Osteoblast (primary cell): Measurements from ENCODE around the gene PARN. TPM values are rescaled to one million over a fixed set of nuclear protein-coding genes. Genes with fewer than 3 reads are reported as not detected.
"Not testable (repeated sequence)": the region's sequence is repeated elsewhere in the genome, so short reads cannot be mapped to it uniquely, and the experiment has no call there.

Source experiments
- DNase-seq: peaks from one replicate; pipeline ENCODE4 v3.0.0; 2011; ENCODE audit warnings: low spot score, mixed read lengths; ENCODE audit not compliant: insufficient read length; ENCODE audit errors: missing footprints
- H2AFZ ChIP-seq: 2 replicates; pipeline ENCODE4 v1.6.0; 2011; ENCODE audit warnings: mild to moderate bottlenecking, low read length
- H3K27ac ChIP-seq: 2 replicates; pipeline ENCODE4 v1.5.1; 2011; ENCODE audit warnings: mild to moderate bottlenecking, low read depth, low read length, moderate library complexity
- H3K27me3 ChIP-seq: 2 replicates; pipeline ENCODE4 v1.6.0; 2012; ENCODE audit warnings: mild to moderate bottlenecking, control low read depth, inconsistent platforms, low read length, moderate library complexity; ENCODE audit not compliant: insufficient read depth
- H3K36me3 ChIP-seq: 2 replicates; pipeline ENCODE4 v1.5.1; 2011; ENCODE audit warnings: mild to moderate bottlenecking, low read length, control low read depth, moderate library complexity; ENCODE audit not compliant: insufficient read depth
- H3K4me1 ChIP-seq: 2 replicates; pipeline ENCODE4 v1.5.1; 2011; ENCODE audit warnings: mild to moderate bottlenecking, low read length, control low read depth, moderate library complexity; ENCODE audit not compliant: insufficient read depth
- H3K4me2 ChIP-seq: 2 replicates; pipeline ENCODE4 v1.6.0; 2011; ENCODE audit warnings: mild to moderate bottlenecking, low read length; ENCODE audit not compliant: insufficient read depth
- H3K4me3 ChIP-seq: fragments of 200-600 bp; sonication (generic); 3 replicates; pipeline ENCODE4 v1.5.1; 2012; ENCODE audit warnings: mild to moderate bottlenecking, low read length, inconsistent platforms; ENCODE audit not compliant: insufficient read depth
- H3K79me2 ChIP-seq: 2 replicates; pipeline ENCODE4 v1.6.0; 2012; ENCODE audit warnings: mild to moderate bottlenecking, low read length, control low read depth, inconsistent platforms; ENCODE audit not compliant: insufficient read depth
- H3K9me3 ChIP-seq: 2 replicates; pipeline ENCODE4 v1.5.1; 2011; ENCODE audit warnings: low read depth, low read length, control low read depth
- H4K20me1 ChIP-seq: 2 replicates; pipeline ENCODE4 v1.6.0; 2012; ENCODE audit warnings: mild to moderate bottlenecking, low read length, control low read depth; ENCODE audit not compliant: insufficient read depth
- total RNA-seq: library from RNA; depleted of rRNA; stranded (reverse); fragments of >200 nt; gene quantifications from 2 replicates; pipeline ENCODE4 v1.2.3, GENCODE V29; 2012
- TF ChIP-seq, protein P1 (sequence below): IDR thresholded peaks from 2 replicates; pipeline ENCODE4 v1.5.1; 2011; ENCODE audit warnings: mild to moderate bottlenecking, low read depth, low read length, moderate library complexity; ENCODE audit errors: extremely low read depth

PARN gene
- total RNA-seq, 1 donor, result 40.9 TPM

DNA sequence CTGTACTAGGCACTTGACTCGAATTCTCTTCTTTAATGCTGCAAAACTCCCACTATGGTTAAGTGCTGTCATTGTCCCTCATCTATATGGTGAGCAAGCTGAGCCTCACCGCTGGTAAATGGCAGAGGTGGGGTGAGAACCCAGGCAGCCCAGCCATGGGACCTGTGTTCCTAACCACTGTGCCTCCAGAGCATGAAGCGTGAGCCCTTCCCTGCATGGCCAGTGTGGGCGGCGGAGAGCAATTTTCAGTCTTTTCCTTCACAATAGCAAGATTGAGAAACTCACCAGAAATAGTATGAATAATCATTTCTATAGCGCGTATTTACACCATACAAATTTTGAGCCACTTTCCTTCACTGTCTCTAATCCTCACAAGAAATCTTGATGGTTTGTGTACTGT is 11.9 kb upstream of the PARN start:
- no peak for DNase-seq
- Histone ChIP-seq H3K36me3 (peaks cover 40% of the 10 kb centered on the region), H3K4me2 (no peak overlapping the region), H3K27ac (no peak overlapping the region), H3K79me2 (peaks cover 92% of the 10 kb centered on the region), H3K4me3 (no peak overlapping the region), H4K20me1 (peaks cover 51% of the 10 kb centered on the region), H3K4me1 (no peaks in the 10 kb centered on the region), H2AFZ (no peak overlapping the region), H3K9me3 (no peaks in the 10 kb centered on the region), H3K27me3 (no peaks in the 10 kb centered on the region)
- TF ChIP-seq, protein P1, sequence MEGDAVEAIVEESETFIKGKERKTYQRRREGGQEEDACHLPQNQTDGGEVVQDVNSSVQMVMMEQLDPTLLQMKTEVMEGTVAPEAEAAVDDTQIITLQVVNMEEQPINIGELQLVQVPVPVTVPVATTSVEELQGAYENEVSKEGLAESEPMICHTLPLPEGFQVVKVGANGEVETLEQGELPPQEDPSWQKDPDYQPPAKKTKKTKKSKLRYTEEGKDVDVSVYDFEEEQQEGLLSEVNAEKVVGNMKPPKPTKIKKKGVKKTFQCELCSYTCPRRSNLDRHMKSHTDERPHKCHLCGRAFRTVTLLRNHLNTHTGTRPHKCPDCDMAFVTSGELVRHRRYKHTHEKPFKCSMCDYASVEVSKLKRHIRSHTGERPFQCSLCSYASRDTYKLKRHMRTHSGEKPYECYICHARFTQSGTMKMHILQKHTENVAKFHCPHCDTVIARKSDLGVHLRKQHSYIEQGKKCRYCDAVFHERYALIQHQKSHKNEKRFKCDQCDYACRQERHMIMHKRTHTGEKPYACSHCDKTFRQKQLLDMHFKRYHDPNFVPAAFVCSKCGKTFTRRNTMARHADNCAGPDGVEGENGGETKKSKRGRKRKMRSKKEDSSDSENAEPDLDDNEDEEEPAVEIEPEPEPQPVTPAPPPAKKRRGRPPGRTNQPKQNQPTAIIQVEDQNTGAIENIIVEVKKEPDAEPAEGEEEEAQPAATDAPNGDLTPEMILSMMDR, result no peak

DNA sequence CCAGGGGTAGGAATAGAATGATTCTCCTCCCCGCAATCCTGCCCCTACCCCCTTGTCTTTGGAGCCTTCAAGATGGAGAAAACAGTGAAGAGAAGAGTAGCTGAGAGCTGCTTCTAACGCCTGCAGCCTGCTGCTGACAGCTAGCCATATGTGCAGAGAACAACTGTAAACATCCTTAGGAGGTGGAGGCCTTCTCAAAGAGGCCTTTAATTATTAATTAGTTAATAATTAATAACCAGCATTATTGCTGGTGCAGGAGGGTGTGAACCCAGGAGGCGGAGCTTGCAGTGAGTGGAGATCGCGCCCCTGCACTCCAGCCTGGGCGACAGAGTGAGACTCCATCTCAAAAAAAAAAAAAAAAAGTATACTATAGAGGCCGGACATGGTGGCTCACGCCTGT is 11.1 kb upstream of the PARN start:
- H3K4me2 ChIP-seq, result no peak overlapping the region
- H3K27me3 ChIP-seq, result no peaks in the 10 kb centered on the region
- no peak overlapping the region for H3K27ac ChIP-seq
- H3K4me1 ChIP-seq, result no peaks in the 10 kb centered on the region
- no peak overlapping the region for H3K4me3 ChIP-seq
- peaks cover 51% of the 10 kb centered on the region for H4K20me1 ChIP-seq
- H3K9me3 ChIP-seq, result no peaks in the 10 kb centered on the region
- peaks cover 39% of the 10 kb centered on the region for H3K36me3 ChIP-seq
- TF ChIP-seq, protein P1, result no peak
- H2AFZ ChIP-seq, result no peak overlapping the region
- peaks cover 96% of the 10 kb centered on the region for H3K79me2 ChIP-seq
- no peak for DNase-seq

DNA sequence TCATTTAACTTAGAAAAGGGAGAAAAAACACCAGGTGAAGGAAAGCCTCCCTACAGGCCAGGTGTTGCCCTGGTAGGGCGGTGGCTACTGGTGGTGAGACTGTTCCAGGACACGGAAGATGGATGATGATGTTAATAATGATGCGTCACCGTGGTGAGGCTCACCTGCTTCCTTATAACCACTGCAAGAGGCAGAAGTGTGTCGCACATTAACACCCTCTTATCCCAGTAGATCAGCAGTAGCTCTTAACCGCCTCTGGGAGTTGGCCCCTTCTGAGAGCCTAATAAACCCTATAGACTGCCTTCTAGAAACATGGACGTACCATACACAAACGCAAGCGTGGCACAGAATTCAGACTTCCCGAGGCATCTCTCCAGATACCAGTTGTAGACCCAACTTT is 10.5 kb upstream of the PARN start:
- peaks cover 36% of the 10 kb centered on the region for H3K36me3 ChIP-seq
- H3K9me3 ChIP-seq, result no peaks in the 10 kb centered on the region
- H4K20me1 ChIP-seq, result peaks cover 56% of the 10 kb centered on the region

GRCh38 chr16:14636951-14637240 is 6.8 kb upstream of the PARN start:
- not testable (repeated sequence) for H3K4me3 ChIP-seq
- peaks cover 55% of the 10 kb centered on the region for H4K20me1 ChIP-seq

More for the DNA sequence above, 10.5 kb upstream of the PARN start:
- no peak overlapping the region for H2AFZ ChIP-seq
- no peaks in the 10 kb centered on the region for H3K27me3 ChIP-seq
- peaks cover 97% of the 10 kb centered on the region for H3K79me2 ChIP-seq
- H3K4me1 ChIP-seq, result no peaks in the 10 kb centered on the region
- no peak overlapping the region for H3K27ac ChIP-seq
- TF ChIP-seq, protein P1, result no peak
- no peak for DNase-seq
- H3K4me2 ChIP-seq, result no peak overlapping the region
- no peak overlapping the region for H3K4me3 ChIP-seq

GRCh38 chr16:14636179-14636950 is 6.3 kb upstream of the PARN start:
- H3K4me3 ChIP-seq, H3K4me2 ChIP-seq, H3K9me3 ChIP-seq, H2AFZ ChIP-seq, H3K27me3 ChIP-seq, H3K27ac ChIP-seq, DNase-seq: not testable (repeated sequence)
- H3K79me2 ChIP-seq, result peaks cover 90% of the 10 kb centered on the region
- H3K4me1 ChIP-seq, result peaks cover 12% of the 10 kb centered on the region
- H3K36me3 ChIP-seq, result peaks cover 21% of the 10 kb centered on the region
- peaks cover 51% of the 10 kb centered on the region for H4K20me1 ChIP-seq

More at GRCh38 chr16:14636951-14637240, 6.8 kb upstream of the PARN start:
- not testable (repeated sequence) for H3K27me3 ChIP-seq, DNase-seq, H3K4me1 ChIP-seq, H3K9me3 ChIP-seq, H3K27ac ChIP-seq, H3K4me2 ChIP-seq, H2AFZ ChIP-seq
- peaks cover 96% of the 10 kb centered on the region for H3K79me2 ChIP-seq
- H3K36me3 ChIP-seq, result peaks cover 21% of the 10 kb centered on the region
